Measurements from ENCODE around the gene SLC12A4. TPM values are rescaled to one million over a fixed set of nuclear protein-coding genes. Genes with fewer than 3 reads are reported as not detected.

Gene SLC12A4
- total and polyA plus RNA-seq, 2 of the 13 experiments (the other 11 are each of a cell fraction or from before 2014, with no cell fraction given): 65.1 to 84.3 TPM

DNA sequence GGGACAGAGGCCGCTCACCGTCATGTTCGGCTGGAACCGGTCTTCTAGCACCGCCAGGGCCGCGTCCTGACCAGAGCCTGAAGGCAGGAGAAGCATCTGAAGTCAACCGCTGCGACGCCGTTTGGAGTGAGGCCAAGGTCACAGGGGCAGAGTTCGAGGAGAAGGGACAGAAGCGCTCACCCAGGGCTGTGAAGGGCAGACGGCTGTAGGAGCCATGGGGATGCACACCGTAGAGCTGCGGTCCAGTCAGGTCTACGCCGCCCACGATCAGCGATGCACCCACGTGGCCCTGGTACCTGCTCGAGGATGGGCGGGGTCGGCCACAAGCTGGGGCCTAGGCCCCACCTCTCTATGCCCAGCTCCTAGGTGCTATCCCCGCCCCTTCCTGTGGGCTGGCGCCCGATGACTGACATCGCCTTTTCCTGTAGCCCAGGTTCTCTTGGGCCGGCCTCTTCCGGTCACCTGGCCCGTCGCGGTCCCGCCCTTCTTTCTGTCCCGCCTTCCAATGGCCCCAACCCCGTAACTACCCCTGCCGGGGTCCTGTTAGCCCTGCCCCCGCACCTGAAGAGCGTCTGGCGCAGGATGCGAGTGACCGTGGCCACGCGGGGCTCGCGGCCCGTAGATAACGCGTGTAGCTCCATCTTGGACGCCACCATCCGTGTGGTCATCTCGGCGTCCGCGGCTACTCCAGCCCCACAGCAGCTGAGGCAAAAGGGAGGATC lies 32.9 kb downstream of the SLC12A4 start (continued):
- TF ChIP-seq, protein P1, sequence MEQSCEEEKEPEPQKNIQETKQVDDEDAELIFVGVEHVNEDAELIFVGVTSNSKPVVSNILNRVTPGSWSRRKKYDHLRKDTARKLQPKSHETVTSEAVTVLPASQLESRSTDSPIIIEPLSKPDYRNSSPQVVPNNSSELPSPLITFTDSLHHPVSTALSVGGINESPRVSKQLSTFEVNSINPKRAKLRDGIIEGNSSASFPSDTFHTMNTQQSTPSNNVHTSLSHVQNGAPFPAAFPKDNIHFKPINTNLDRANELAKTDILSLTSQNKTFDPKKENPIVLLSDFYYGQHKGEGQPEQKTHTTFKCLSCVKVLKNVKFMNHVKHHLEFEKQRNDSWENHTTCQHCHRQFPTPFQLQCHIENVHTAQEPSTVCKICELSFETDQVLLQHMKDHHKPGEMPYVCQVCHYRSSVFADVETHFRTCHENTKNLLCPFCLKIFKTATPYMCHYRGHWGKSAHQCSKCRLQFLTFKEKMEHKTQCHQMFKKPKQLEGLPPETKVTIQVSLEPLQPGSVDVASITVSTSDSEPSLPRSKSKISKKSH (CRISPR knock-in tag; IDR thresholded peaks at IDR 0.05; ENCODE audit: borderline replicate concordance): peak; percentile 91
- no peak; the same call in 1 of the 2 replicates for TF ChIP-seq GFI1 (CRISPR knock-in tag; IDR thresholded peaks at IDR 0.05; ENCODE audit: borderline replicate concordance)
- TF ChIP-seq ZNF264 (CRISPR knock-in tag; IDR thresholded peaks at IDR 0.05): no peak
- TF ChIP-seq, protein P2, sequence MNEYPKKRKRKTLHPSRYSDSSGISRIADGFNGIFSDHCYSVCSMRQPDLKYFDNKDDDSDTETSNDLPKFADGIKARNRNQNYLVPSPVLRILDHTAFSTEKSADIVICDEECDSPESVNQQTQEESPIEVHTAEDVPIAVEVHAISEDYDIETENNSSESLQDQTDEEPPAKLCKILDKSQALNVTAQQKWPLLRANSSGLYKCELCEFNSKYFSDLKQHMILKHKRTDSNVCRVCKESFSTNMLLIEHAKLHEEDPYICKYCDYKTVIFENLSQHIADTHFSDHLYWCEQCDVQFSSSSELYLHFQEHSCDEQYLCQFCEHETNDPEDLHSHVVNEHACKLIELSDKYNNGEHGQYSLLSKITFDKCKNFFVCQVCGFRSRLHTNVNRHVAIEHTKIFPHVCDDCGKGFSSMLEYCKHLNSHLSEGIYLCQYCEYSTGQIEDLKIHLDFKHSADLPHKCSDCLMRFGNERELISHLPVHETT (CRISPR knock-in tag; conservative IDR thresholded peaks at IDR 0.05): peak; percentile 41; the same call in 1 of the 2 replicates
- TF ChIP-seq, protein P3, sequence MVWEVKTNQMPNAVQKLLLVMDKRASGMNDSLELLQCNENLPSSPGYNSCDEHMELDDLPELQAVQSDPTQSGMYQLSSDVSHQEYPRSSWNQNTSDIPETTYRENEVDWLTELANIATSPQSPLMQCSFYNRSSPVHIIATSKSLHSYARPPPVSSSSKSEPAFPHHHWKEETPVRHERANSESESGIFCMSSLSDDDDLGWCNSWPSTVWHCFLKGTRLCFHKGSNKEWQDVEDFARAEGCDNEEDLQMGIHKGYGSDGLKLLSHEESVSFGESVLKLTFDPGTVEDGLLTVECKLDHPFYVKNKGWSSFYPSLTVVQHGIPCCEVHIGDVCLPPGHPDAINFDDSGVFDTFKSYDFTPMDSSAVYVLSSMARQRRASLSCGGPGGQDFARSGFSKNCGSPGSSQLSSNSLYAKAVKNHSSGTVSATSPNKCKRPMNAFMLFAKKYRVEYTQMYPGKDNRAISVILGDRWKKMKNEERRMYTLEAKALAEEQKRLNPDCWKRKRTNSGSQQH (CRISPR knock-in tag; IDR thresholded peaks at IDR 0.05; ENCODE audit: low read depth): peak; percentile 23
- TF ChIP-seq, protein P4, sequence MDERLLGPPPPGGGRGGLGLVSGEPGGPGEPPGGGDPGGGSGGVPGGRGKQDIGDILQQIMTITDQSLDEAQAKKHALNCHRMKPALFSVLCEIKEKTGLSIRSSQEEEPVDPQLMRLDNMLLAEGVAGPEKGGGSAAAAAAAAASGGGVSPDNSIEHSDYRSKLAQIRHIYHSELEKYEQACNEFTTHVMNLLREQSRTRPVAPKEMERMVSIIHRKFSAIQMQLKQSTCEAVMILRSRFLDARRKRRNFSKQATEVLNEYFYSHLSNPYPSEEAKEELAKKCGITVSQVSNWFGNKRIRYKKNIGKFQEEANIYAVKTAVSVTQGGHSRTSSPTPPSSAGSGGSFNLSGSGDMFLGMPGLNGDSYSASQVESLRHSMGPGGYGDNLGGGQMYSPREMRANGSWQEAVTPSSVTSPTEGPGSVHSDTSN (CRISPR knock-in tag; IDR thresholded peaks at IDR 0.05): peak; percentile 87
- TF ChIP-seq, protein P5, sequence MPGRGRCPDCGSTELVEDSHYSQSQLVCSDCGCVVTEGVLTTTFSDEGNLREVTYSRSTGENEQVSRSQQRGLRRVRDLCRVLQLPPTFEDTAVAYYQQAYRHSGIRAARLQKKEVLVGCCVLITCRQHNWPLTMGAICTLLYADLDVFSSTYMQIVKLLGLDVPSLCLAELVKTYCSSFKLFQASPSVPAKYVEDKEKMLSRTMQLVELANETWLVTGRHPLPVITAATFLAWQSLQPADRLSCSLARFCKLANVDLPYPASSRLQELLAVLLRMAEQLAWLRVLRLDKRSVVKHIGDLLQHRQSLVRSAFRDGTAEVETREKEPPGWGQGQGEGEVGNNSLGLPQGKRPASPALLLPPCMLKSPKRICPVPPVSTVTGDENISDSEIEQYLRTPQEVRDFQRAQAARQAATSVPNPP (CRISPR knock-in tag; IDR thresholded peaks at IDR 0.05): peak; percentile 90
- no peak for TF ChIP-seq ZFAT (CRISPR knock-in tag; conservative IDR thresholded peaks at IDR 0.05)
- no peak; the same call in 1 of the 2 replicates for TF ChIP-seq CBX5 (CRISPR knock-in tag; IDR thresholded peaks at IDR 0.05; ENCODE audit: borderline replicate concordance)
- no peak for TF ChIP-seq NPAS2 (CRISPR knock-in tag; IDR thresholded peaks at IDR 0.05; ENCODE audit: borderline replicate concordance)
- no peak for TF ChIP-seq CC2D1A (CRISPR knock-in tag; IDR thresholded peaks at IDR 0.05)
- TF ChIP-seq, protein P6, sequence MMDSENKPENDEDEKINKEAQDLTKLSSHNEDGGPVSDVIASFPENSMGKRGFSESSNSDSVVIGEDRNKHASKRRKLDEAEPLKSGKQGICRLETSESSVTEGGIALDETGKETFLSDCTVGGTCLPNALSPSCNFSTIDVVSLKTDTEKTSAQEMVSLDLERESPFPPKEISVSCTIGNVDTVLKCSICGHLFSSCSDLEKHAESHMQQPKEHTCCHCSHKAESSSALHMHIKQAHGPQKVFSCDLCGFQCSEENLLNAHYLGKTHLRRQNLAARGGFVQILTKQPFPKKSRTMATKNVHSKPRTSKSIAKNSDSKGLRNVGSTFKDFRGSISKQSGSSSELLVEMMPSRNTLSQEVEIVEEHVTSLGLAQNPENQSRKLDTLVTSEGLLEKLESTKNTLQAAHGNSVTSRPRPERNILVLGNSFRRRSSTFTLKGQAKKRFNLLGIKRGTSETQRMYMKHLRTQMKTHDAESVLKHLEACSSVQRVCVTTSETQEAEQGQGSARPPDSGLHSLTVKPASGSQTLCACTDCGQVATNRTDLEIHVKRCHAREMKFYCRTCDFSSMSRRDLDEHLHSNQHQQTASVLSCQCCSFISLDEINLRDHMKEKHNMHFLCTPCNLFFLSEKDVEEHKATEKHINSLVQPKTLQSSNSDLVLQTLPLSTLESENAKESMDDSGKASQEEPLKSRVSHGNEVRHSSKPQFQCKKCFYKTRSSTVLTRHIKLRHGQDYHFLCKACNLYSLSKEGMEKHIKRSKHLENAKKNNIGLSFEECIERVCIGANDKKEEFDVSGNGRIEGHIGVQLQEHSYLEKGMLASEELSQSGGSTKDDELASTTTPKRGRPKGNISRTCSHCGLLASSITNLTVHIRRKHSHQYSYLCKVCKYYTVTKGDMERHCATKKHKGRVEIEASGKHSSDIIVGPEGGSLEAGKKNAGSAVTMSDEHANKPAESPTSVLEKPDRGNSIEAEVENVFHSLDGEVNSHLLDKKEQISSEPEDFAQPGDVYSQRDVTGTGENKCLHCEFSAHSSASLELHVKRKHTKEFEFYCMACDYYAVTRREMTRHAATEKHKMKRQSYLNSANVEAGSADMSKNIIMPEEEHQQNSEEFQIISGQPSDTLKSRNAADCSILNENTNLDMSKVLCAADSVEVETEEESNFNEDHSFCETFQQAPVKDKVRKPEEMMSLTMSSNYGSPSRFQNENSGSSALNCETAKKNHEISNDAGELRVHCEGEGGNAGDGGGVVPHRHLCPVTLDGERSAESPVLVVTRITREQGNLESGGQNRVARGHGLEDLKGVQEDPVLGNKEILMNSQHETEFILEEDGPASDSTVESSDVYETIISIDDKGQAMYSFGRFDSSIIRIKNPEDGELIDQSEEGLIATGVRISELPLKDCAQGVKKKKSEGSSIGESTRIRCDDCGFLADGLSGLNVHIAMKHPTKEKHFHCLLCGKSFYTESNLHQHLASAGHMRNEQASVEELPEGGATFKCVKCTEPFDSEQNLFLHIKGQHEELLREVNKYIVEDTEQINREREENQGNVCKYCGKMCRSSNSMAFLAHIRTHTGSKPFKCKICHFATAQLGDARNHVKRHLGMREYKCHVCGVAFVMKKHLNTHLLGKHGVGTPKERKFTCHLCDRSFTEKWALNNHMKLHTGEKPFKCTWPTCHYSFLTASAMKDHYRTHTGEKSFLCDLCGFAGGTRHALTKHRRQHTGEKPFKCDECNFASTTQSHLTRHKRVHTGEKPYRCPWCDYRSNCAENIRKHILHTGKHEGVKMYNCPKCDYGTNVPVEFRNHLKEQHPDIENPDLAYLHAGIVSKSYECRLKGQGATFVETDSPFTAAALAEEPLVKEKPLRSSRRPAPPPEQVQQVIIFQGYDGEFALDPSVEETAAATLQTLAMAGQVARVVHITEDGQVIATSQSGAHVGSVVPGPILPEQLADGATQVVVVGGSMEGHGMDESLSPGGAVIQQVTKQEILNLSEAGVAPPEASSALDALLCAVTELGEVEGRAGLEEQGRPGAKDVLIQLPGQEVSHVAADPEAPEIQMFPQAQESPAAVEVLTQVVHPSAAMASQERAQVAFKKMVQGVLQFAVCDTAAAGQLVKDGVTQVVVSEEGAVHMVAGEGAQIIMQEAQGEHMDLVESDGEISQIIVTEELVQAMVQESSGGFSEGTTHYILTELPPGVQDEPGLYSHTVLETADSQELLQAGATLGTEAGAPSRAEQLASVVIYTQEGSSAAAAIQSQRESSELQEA (CRISPR knock-in tag; IDR thresholded peaks at IDR 0.05; ENCODE audit: not compliant biosample characterization): peak; percentile 80
- TF ChIP-seq ZNF331 (CRISPR knock-in tag; IDR thresholded peaks at IDR 0.05): no peak
